GM13976 (cell line): ENCODE measurements around the gene SYNGR3.

Experiments used
- DNase-seq: peaks from one replicate; pipeline ENCODE4 v3.0.0; 2012; ENCODE audit warnings: low spot score
- CTCF ChIP-seq: IDR thresholded peaks from 2 replicates; pipeline ENCODE4 v1.5.1; 2012; ENCODE audit warnings: borderline replicate concordance, mild to moderate bottlenecking; ENCODE audit not compliant: insufficient read depth; ENCODE audit errors: extremely low read depth, missing control alignments, control extremely low read depth
- in situ Hi-C: fragments of 300-500 bp; cut with MboI; formaldehyde crosslinking; loops from one replicate; pipeline ENCODE4 v1.12.0; 2022; ENCODE audit warnings: low sequenced_read_pairs, mixed read lengths, inconsistent platforms; ENCODE audit not compliant: unreplicated experiment

SYNGR3 gene

DNA sequence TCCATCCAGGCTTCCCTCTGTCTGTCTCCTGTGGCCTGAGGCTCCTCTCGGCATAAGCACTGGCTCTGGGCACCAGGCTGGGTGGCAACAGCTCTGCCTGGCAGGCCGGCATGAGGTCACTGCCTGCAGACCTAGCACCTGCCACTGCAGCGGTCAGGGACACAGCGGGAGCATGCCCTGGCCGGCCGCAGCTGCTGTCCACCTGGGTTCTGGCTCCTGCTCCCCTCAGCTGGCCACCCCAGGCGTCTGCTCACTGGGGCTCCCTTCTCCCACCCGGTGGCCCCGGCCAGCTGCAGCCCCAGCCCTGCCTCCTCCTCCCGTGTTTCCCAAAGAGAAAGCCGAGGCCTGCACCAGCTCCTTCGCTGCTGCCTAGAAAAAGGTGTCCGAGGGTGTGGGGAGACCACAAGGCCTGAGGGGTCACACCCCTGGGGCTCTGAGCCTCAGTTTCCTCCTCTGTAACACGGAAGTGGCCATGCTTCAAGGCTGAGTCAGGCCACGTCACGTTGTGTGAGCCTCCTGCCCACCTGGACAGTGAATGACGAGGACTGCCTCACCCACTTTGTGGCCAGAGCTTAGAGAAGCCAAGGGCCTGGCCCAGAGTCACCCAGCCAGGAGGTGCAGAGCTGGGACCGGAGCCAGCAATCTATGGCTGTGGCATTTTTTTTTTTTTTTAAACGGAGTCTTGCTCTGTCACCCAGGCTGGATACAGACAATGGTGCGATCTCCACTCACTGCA, 51.2 kb downstream of the SYNGR3 start:
- in situ Hi-C loops, result no loop called here
- no peak for DNase-seq
- no peak for TF ChIP-seq CTCF

DNA sequence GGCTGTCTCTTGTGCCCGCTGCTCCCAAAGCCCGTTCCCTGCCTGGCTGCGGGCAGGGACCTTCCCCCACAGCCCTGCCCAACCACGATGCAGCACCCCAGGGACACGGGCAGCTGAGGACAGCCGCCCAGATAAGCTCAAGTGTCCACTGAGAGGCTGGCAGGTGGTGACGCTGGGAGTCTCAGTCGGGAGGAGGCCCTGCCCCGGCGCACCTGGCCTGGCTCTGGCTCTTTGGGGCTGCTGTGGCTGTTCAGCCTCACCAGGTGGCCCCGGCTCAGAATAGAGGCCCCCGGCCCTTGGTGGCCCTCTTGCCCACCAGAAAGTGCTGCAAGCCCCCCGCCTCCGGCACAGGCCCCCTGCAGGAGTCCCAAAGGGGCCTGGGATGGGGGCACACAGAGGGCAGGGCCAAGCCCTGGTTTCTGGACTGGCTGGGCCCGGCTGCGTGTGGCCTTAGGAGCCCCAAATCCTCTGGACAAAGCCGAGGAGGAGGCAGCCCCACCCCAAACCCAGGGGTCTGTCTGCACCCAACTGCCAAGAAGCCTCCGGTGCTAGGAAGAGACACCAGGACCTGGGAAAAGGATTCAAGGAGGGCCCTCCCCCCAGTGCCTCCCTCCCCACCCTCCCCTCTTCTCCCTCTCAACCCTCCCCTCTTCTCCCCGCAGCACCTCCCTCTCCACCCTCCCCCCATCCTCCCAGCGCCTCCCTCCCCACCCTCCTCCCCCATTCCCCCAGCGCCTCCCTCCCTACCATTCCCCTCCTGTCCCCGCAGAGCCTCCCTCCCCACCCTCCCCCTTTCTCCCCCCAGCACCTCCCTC, 52.6 kb downstream of the SYNGR3 start:
- DNase-seq, result no peak
- no peak for TF ChIP-seq CTCF
- in situ Hi-C loops, result no loop called here

- in situ Hi-C loops, result no loop called here
Measured at GRCh38 chr16:2042986-2043666, 53.4 kb downstream of the SYNGR3 start.

More at GRCh38 chr16:2042986-2043666, 53.4 kb downstream of the SYNGR3 start:
- no peak for TF ChIP-seq CTCF
- DNase-seq, result no peak
